Adrenal gland (tissue), 12 donors: ENCODE data around the gene PLRG1. TPM values are rescaled to one million over a fixed set of nuclear protein-coding genes. Genes with fewer than 3 reads are reported as not detected.

Source experiments
- DNase-seq, 7 donors: peaks; one replicate each; pipeline ENCODE4 v3.0.0-alpha.2; 2019 to 2020
- H3K27ac ChIP-seq, 5 donors: fragments of 200-600 bp; sonication (generic) in 4 of 5; 1 replicate in 3 of 5; 2 replicates in 2 of 5; pipeline versions ENCODE4 v1.5.1 to v1.8.0; 2016 to 2020; ENCODE audit warnings: mild to moderate bottlenecking in 1 of 5
- H3K27me3 ChIP-seq: fragments of 200-600 bp; 2 replicates; pipeline ENCODE4 v1.8.0; 2021
- H3K36me3 ChIP-seq, 2 donors: fragments of 200-600 bp; replicated peaks in 1 of 2; 1 replicate in 1 of 2; 2 replicates in 1 of 2; pipeline versions ENCODE4 v1.5.1 to v1.8.0; 2018 to 2022
- H3K4me1 ChIP-seq, 2 donors: fragments of 200-600 bp; replicated peaks in 1 of 2; 1 replicate in 1 of 2; 2 replicates in 1 of 2; pipeline versions ENCODE4 v1.5.1 to v1.8.0; 2018 to 2021
- H3K4me3 ChIP-seq, 4 donors: fragments of 200-600 bp; sonication (generic) in 3 of 4; one replicate each; pipeline ENCODE4 v1.5.1; 2016 to 2018
- H3K9me3 ChIP-seq, 3 donors: fragments of 200-600 bp; sonication (generic) in 1 of 3; replicated peaks in 1 of 3; 1 replicate in 2 of 3; 2 replicates in 1 of 3; pipeline versions ENCODE4 v1.5.1 to v1.8.0; 2016 to 2021
- CTCF ChIP-seq, 6 experiments: fragments of 450-650 bp in 4 of 6; fragments of 200-600 bp in 2 of 6; sonication (generic) in 1 of 6; IDR thresholded peaks; 1 replicate in 5 of 6; 2 replicates in 1 of 6; pipeline versions ENCODE4 v1.5.1 to v1.8.0; 2016 to 2021; ENCODE audit warnings: antibody characterized with exemption in 6 of 6, mild to moderate bottlenecking in 2 of 6, moderate library complexity in 1 of 6
- POLR2A ChIP-seq, 2 donors: fragments of 450-650 bp; IDR thresholded peaks; one replicate each; pipeline ENCODE4 v1.6.1; 2017; ENCODE audit warnings: antibody characterized with exemption in 2 of 2, mild to moderate bottlenecking in 2 of 2, moderate library complexity in 1 of 2
- WGBS, 4 donors: extraction: QIAGEN DNeasy Blood & Tissue Kit in 2 of 4; methylation state at CpG; one replicate each; pipeline versions ENCODE4 v1.1.5 to v1.1.7; 2013 to 2017; 5-methylcytosine and 5-hydroxymethylcytosine counted together
- intact Hi-C, 2 donors: fragments of 100-400 bp; cut with DNase I; formaldehyde crosslinking; loops; one replicate each; pipeline versions ENCODE4 v1.14.1 to v1.15.0; 2022 to 2023
- polyA plus RNA-seq, 3 donors: library from polyadenylated mRNA; stranded (reverse); fragments of 200-250 nt in 2 of 3; fragments of 350-450 nt in 1 of 3; fragmentation: Illumina TruSeq in 1 of 3; extraction: RNeasy Lipid Tissue Mini Kit (QIAGEN cat#74804) in 1 of 3; gene quantifications; one replicate each; pipeline ENCODE4 v1.2.3, GENCODE V29; 2013 to 2014
- total RNA-seq, 9 donors: library from RNA; depleted of rRNA in 4 of 9; stranded (reverse); fragments of >200 nt in 4 of 9; fragments of 120-200 nt in 1 of 9; fragmentation: NEBNext Ultra II Directional in 1 of 9; extraction: Animal tissue kit (Norgen Biotek cat#: 25700) in 1 of 9; gene quantifications; one replicate each; pipeline versions ENCODE4 v1.1.0 to v1.2.4, GENCODE V29; 2013 to 2023
- donor health status: healthy with polysubstance abuse.
- donor health status: Bipolar disorder and iron deficiency.
- donor health status: DM: yes; HTN: yes; CAD: no.
- donor health status: DM: no; HTN: no; CAD: no.
- donor health status: DM: no; HTN: no; CAD: no.
- donor health status: DM: yes; HTN: yes; CAD: no.

PLRG1 gene
- total and polyA plus RNA-seq, 12 donors: 37.2 to 71.4 (median 54.3) TPM

GRCh38 chr4:154542271-154542879 is 7.8 kb downstream of the PLRG1 start:
- no peak for TF ChIP-seq CTCF (IDR thresholded peaks at IDR 0.05)
- no peak for TF ChIP-seq POLR2A (IDR thresholded peaks at IDR 0.05)
- Histone ChIP-seq H3K4me3 (no peak overlapping the region), H3K9me3 (no peaks in the 10 kb centered on the region), H3K27ac (no peak overlapping the region), H3K27me3 (no peaks in the 10 kb centered on the region), H3K36me3 (peaks cover 0 to 98% of the 10 kb centered on the region in 2 donors), H3K4me1 (no peaks in the 10 kb centered on the region)
- DNase-seq: no peak
- WGBS, 4 donors: 94 to 97% (median 95%) methylated on average over 4 of the region's 4 CpGs
- intact Hi-C loops: no loop called here

GRCh38 chr4:154534296-154534695 is 15.9 kb downstream of the PLRG1 start:
- Histone ChIP-seq H3K27me3 (no peaks in the 10 kb centered on the region), H3K36me3 (peaks cover 0 to 33% of the 10 kb centered on the region in 2 donors), H3K4me1 (no peaks in the 10 kb centered on the region), H3K4me3 (no peak overlapping the region), H3K9me3 (no peaks in the 10 kb centered on the region), H3K27ac (no peak overlapping the region)
- WGBS, 4 donors: 80 to 100% (median 93%) methylated on average over 1 of the region's 1 CpG
- intact Hi-C loops: no loop called here
- no peak for DNase-seq
- TF ChIP-seq POLR2A (IDR thresholded peaks at IDR 0.05): no peak
- no peak for TF ChIP-seq CTCF (IDR thresholded peaks at IDR 0.05)

GRCh38 chr4:154529728-154530519 is 20.3 kb downstream of the PLRG1 start:
- Histone ChIP-seq H3K27me3 (no peaks in the 10 kb centered on the region), H3K27ac (no peak overlapping the region), H3K4me3 (no peak overlapping the region), H3K9me3 (no peaks in the 10 kb centered on the region), H3K36me3 (no peaks in the 10 kb centered on the region), H3K4me1 (no peaks in the 10 kb centered on the region)
- WGBS, 4 donors: 77 to 83% (median 81%) methylated on average over 4 of the region's 4 CpGs
- DNase-seq: no peak
- no peak for TF ChIP-seq CTCF (IDR thresholded peaks at IDR 0.05)
- TF ChIP-seq POLR2A (IDR thresholded peaks at IDR 0.05): no peak
- intact Hi-C loops: no loop called here

- H3K36me3 ChIP-seq: no peaks in the 10 kb centered on the region
- intact Hi-C loops: no loop called here
- H3K27ac ChIP-seq: no peak overlapping the region
- no peaks in the 10 kb centered on the region for H3K4me1 ChIP-seq
- H3K27me3 ChIP-seq: no peaks in the 10 kb centered on the region
- no peak overlapping the region for H3K4me3 ChIP-seq
- WGBS, 4 donors: 43 to 53% (median 48%) methylated on average over 2 of the region's 2 CpGs
- TF ChIP-seq POLR2A (IDR thresholded peaks at IDR 0.05): no peak
- TF ChIP-seq CTCF (IDR thresholded peaks at IDR 0.05): no peak
- no peaks in the 10 kb centered on the region for H3K9me3 ChIP-seq
- no peak for DNase-seq
Measured at GRCh38 chr4:154528869-154529268, 21.3 kb downstream of the PLRG1 start.
